GM18868 (cell line): Measurements from ENCODE around the gene TINCR.
"Not testable (repeated sequence)": the region's sequence is repeated elsewhere in the genome, so short reads cannot be mapped to it uniquely, and the experiment has no call there.

Experiments used
- ATAC-seq: cut with Tn5 transposase; IDR thresholded peaks from one replicate; pipeline ENCODE4 v1.9.1; 2021; ENCODE audit warnings: mild to moderate bottlenecking, moderate library complexity; ENCODE audit not compliant: unreplicated experiment

TINCR gene

GRCh38 chr19:5567360-5567969 is at the start of gene TINCR:
Gene TINCR (minus strand): TSS chr19:5567953.
- no peak for ATAC-seq

GRCh38 chr19:5617080-5617479 is 49.3 kb upstream of the TINCR start:
- ATAC-seq: no peak

GRCh38 chr19:5615756-5616327 is 48.1 kb upstream of the TINCR start:
- no peak for ATAC-seq

- ATAC-seq: no peak
Observed at GRCh38 chr19:5612891-5613865, 45.4 kb upstream of the TINCR start.

- no peak for ATAC-seq
Observed at GRCh38 chr19:5609881-5610448, 42.2 kb upstream of the TINCR start.

GRCh38 chr19:5608766-5609165 is 41.0 kb upstream of the TINCR start:
- not testable (repeated sequence) for ATAC-seq

- no peak for ATAC-seq
Observed at GRCh38 chr19:5608291-5608690, 40.5 kb upstream of the TINCR start.

- no peak for ATAC-seq
Observed at GRCh38 chr19:5607318-5608275, 39.8 kb upstream of the TINCR start.

GRCh38 chr19:5605362-5605761 is 37.6 kb upstream of the TINCR start:
- no peak for ATAC-seq

GRCh38 chr19:5603626-5604025 is 35.9 kb upstream of the TINCR start:
- no peak for ATAC-seq

GRCh38 chr19:5600797-5601196 is 33.0 kb upstream of the TINCR start:
- ATAC-seq: no peak

- ATAC-seq: no peak
Observed at GRCh38 chr19:5595745-5596144, 28.0 kb upstream of the TINCR start.

- no peak for ATAC-seq
Observed at GRCh38 chr19:5595129-5595528, 27.4 kb upstream of the TINCR start.

GRCh38 chr19:5594521-5594950 is 26.8 kb upstream of the TINCR start:
- no peak for ATAC-seq

GRCh38 chr19:5593343-5594255 is 25.8 kb upstream of the TINCR start:
- ATAC-seq: no peak

- ATAC-seq: no peak
Observed at GRCh38 chr19:5592531-5593342, 25.0 kb upstream of the TINCR start.

- ATAC-seq: no peak
Observed at GRCh38 chr19:5591476-5591875, 23.7 kb upstream of the TINCR start.

- ATAC-seq: no peak
Observed at GRCh38 chr19:5590865-5591154, 23.1 kb upstream of the TINCR start.
